GM23338 (cell line): Measurements from ENCODE around the gene MKLN1. TPM values are rescaled to one million over a fixed set of nuclear protein-coding genes. Genes with fewer than 3 reads are reported as not detected.

Source experiments
- ATAC-seq: fragments of 200-7000 bp; cut with Tn5 transposase; 3 replicates; pipeline ENCODE4 v1.9.1; 2020
- DNase-seq: peaks from one replicate; pipeline ENCODE4 v3.0.0-alpha.2; 2015; ENCODE audit warnings: low spot score
- H2AFZ ChIP-seq: fragments of 200-600 bp; sonication (generic); 2 replicates; pipeline ENCODE4 v1.8.0; 2016; ENCODE audit warnings: antibody characterized with exemption, mild to moderate bottlenecking, moderate library complexity
- H3F3A ChIP-seq: fragments of 200-600 bp; sonication (generic); replicated peaks from 2 replicates; pipeline ENCODE4 v1.8.0; 2017; ENCODE audit warnings: antibody characterized with exemption, mixed run types, low read depth
- H3K27ac ChIP-seq: fragments of 200-600 bp; sonication (generic); 2 replicates; pipeline ENCODE4 v1.6.1; 2016; ENCODE audit warnings: low read depth
- H3K27me3 ChIP-seq: fragments of 200-600 bp; sonication (generic); 2 replicates; pipeline ENCODE4 v1.8.0; 2016; ENCODE audit warnings: mild to moderate bottlenecking, mixed run types, moderate library complexity; ENCODE audit not compliant: insufficient read depth
- H3K36me3 ChIP-seq: fragments of 200-600 bp; sonication (generic); 2 replicates; pipeline ENCODE4 v1.8.0; 2016; ENCODE audit warnings: mild to moderate bottlenecking; ENCODE audit not compliant: insufficient read depth
- H3K4me1 ChIP-seq: fragments of 200-600 bp; sonication (generic); 2 replicates; pipeline ENCODE4 v1.8.0; 2016; ENCODE audit warnings: mild to moderate bottlenecking, moderate library complexity; ENCODE audit not compliant: insufficient read depth
- H3K4me2 ChIP-seq: fragments of 200-600 bp; sonication (generic); 2 replicates; pipeline ENCODE4 v1.7.1; 2017; ENCODE audit warnings: mixed run types
- H3K4me3 ChIP-seq: fragments of 200-600 bp; sonication (generic); 2 replicates; pipeline ENCODE4 v1.6.1; 2016; ENCODE audit warnings: mixed run types
- H3K79me2 ChIP-seq: fragments of 200-600 bp; sonication (generic); replicated peaks from 2 replicates; pipeline ENCODE4 v1.8.0; 2017; ENCODE audit warnings: mild to moderate bottlenecking; ENCODE audit not compliant: insufficient read depth
- H3K9me2 ChIP-seq: fragments of 200-600 bp; sonication (generic); 2 replicates; pipeline ENCODE4 v1.8.0; 2017; ENCODE audit not compliant: insufficient read depth
- H4K20me1 ChIP-seq: fragments of 200-600 bp; sonication (generic); replicated peaks from 2 replicates; pipeline ENCODE4 v1.8.0; 2017; ENCODE audit warnings: mild to moderate bottlenecking; ENCODE audit not compliant: insufficient read depth
- H3K27ac Mint-ChIP-seq: 2 replicates; pipeline ENCODE4 v1.8.0; 2020; ENCODE audit warnings: inconsistent platforms, mild to moderate bottlenecking, moderate library complexity, mixed read lengths
- H3K27me3 Mint-ChIP-seq: 3 replicates; pipeline ENCODE4 v1.8.0; 2022; ENCODE audit warnings: low read depth, mild to moderate bottlenecking, moderate library complexity, mixed read lengths, inconsistent platforms; ENCODE audit not compliant: insufficient read depth, poor library complexity
- H3K36me3 Mint-ChIP-seq: 3 replicates; pipeline ENCODE4 v1.8.0; 2021; ENCODE audit warnings: low read depth, mild to moderate bottlenecking, inconsistent platforms, moderate library complexity, mixed read lengths
- H3K4me1 Mint-ChIP-seq: 3 replicates; pipeline ENCODE4 v1.8.0; 2020; ENCODE audit warnings: mild to moderate bottlenecking, inconsistent platforms, mixed read lengths
- H3K4me3 Mint-ChIP-seq: 3 replicates; pipeline ENCODE4 v1.8.0; 2021; ENCODE audit warnings: moderate library complexity, mild to moderate bottlenecking, inconsistent platforms, mixed read lengths
- H3K9me3 Mint-ChIP-seq: 3 replicates; pipeline ENCODE4 v1.8.0; 2020; ENCODE audit warnings: moderate library complexity, mild to moderate bottlenecking, inconsistent platforms, mixed read lengths
- CREB1 ChIP-seq: fragments of 250-450 bp; sonication (Bioruptor Pico); IDR thresholded peaks from 2 replicates; pipeline ENCODE4 v1.5.0; 2020; ENCODE audit warnings: low read depth, mild to moderate bottlenecking, moderate library complexity
- EZH2phosphoT487 ChIP-seq: fragments of 200-600 bp; sonication (generic); IDR thresholded peaks from one replicate; pipeline ENCODE4 v1.8.1; 2018; ENCODE audit warnings: antibody characterized with exemption; ENCODE audit not compliant: unreplicated experiment
- JUNB ChIP-seq: IDR thresholded peaks from one replicate; pipeline ENCODE4 v1.6.1; 2016; ENCODE audit warnings: antibody characterized with exemption; ENCODE audit not compliant: unreplicated experiment
- NANOG ChIP-seq: IDR thresholded peaks from 2 replicates; pipeline ENCODE4 v1.6.1; 2016; ENCODE audit warnings: antibody characterized with exemption, borderline replicate concordance
- POLR2AphosphoS5 ChIP-seq: IDR thresholded peaks from 2 replicates; pipeline ENCODE4 v1.6.1; 2016; ENCODE audit warnings: antibody characterized with exemption, low read depth
- STAT1 ChIP-seq: IDR thresholded peaks from one replicate; pipeline ENCODE4 v1.6.1; 2016; ENCODE audit warnings: antibody characterized with exemption; ENCODE audit not compliant: unreplicated experiment
- ZNF114 ChIP-seq: fragments of 250-450 bp; sonication (Bioruptor Pico); IDR thresholded peaks from 2 replicates; pipeline ENCODE4 v1.5.0; 2020; ENCODE audit warnings: mild to moderate bottlenecking, moderate library complexity
- ZNF331 ChIP-seq: fragments of 250-450 bp; sonication (Bioruptor Pico); IDR thresholded peaks from 2 replicates; pipeline ENCODE4 v1.5.0; 2020; ENCODE audit warnings: low read depth, mild to moderate bottlenecking, moderate library complexity
- polyA plus RNA-seq: library from polyadenylated mRNA; unstranded; fragments of >200 nt; fragmentation: Nextera tagmentation; extraction: Ambion mirVana; gene quantifications from 2 replicates; pipeline ENCODE4 v1.2.1, GENCODE V29; 2016
- total RNA-seq: library from RNA; depleted of rRNA; stranded (reverse); fragments of >200 nt; shearing (Covaris generic); gene quantifications from 2 replicates; pipeline ENCODE4 v1.2.3, GENCODE V29; 2014
- TF ChIP-seq, protein P1 (sequence below): IDR thresholded peaks from one replicate; pipeline ENCODE4 v1.6.1; 2018; ENCODE audit warnings: antibody characterized with exemption; ENCODE audit not compliant: unreplicated experiment
- TF ChIP-seq, protein P2 (sequence below): fragments of 250-450 bp; sonication (Bioruptor Pico); IDR thresholded peaks from 2 replicates; pipeline ENCODE4 v1.5.0; 2020; ENCODE audit warnings: mild to moderate bottlenecking, moderate library complexity

Gene MKLN1
- total and polyA plus RNA-seq, 2 experiments from 2014 or later = 25.3 to 46.5 TPM

DNA sequence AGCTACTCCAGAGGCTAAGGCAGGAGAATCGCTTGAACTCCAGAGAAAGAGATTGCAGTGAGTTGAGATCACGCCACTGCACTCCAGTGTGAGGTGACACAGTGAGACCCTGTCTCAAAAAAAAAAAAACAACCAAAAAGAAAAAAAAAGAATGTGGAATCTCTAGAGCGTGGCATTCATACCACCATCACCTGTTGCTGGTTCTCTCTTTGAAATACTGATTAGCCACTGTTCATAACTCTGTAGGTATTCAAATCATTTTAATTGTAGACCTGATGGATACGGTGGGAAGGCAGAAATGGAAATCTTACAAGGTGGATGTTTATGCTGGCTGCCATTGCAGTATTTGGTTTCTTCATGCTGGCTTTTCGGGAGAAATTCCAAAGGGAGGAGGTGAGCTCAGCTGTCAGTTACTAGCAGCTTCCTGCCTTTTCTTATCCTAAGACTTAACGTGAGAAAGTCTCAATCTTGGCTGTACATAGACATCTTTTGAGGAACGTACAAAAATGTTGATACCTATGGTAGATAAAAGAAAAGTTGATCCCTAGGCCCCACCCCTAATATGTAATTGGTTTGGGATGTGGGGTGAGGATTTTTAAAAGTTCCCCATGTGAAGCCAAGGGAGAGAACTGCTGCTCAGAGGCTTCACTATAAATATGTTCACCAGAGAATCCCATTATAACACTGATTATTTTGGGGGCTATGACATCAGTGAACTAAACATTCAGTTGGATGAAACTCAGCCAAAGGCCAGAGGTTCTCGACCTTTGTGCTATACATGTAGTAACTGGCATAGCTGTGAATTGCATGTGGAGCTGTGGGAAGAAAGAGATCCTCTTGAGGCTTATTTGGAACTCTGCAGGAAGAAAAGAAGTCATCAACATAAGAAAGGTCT is 26.9 kb upstream of the MKLN1 start (continued):
- TF ChIP-seq, protein P1, sequence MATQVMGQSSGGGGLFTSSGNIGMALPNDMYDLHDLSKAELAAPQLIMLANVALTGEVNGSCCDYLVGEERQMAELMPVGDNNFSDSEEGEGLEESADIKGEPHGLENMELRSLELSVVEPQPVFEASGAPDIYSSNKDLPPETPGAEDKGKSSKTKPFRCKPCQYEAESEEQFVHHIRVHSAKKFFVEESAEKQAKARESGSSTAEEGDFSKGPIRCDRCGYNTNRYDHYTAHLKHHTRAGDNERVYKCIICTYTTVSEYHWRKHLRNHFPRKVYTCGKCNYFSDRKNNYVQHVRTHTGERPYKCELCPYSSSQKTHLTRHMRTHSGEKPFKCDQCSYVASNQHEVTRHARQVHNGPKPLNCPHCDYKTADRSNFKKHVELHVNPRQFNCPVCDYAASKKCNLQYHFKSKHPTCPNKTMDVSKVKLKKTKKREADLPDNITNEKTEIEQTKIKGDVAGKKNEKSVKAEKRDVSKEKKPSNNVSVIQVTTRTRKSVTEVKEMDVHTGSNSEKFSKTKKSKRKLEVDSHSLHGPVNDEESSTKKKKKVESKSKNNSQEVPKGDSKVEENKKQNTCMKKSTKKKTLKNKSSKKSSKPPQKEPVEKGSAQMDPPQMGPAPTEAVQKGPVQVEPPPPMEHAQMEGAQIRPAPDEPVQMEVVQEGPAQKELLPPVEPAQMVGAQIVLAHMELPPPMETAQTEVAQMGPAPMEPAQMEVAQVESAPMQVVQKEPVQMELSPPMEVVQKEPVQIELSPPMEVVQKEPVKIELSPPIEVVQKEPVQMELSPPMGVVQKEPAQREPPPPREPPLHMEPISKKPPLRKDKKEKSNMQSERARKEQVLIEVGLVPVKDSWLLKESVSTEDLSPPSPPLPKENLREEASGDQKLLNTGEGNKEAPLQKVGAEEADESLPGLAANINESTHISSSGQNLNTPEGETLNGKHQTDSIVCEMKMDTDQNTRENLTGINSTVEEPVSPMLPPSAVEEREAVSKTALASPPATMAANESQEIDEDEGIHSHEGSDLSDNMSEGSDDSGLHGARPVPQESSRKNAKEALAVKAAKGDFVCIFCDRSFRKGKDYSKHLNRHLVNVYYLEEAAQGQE = no peak
- TF ChIP-seq NANOG = no peak
- TF ChIP-seq POLR2AphosphoS5 = no peak
- no peak for TF ChIP-seq JUNB
- no peak for TF ChIP-seq EZH2phosphoT487
- no peak for TF ChIP-seq ZNF331
- TF ChIP-seq STAT1 = no peak
- TF ChIP-seq ZNF114 (CRISPR knock-in tag) = no peak

DNA sequence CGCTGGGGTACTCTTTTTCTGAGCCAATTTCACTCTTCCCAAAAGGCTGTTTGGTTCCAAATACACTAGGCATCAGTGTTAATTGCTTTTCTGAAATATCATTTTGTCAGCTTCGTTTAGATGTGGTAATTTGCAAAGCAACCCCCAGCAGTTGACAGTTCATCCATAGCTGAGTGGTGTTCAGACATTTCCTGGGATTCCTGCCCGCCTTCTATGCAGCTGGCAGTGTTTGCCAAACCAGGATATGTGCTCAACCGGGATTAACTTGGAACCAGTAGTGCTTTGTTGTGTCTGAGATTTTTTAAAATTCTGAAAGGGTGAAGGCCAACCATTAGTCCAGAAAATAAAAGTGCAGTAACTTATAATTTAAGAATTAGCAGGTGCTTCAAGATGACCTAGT is 25.2 kb upstream of the MKLN1 start:
- no peak overlapping the region for H3K4me3 Mint-ChIP-seq
- H3K27ac ChIP-seq = no peak overlapping the region
- H3K79me2 ChIP-seq = no peaks in the 10 kb centered on the region
- no peak for TF ChIP-seq ZNF331
- TF ChIP-seq JUNB = no peak
- TF ChIP-seq, protein P2, sequence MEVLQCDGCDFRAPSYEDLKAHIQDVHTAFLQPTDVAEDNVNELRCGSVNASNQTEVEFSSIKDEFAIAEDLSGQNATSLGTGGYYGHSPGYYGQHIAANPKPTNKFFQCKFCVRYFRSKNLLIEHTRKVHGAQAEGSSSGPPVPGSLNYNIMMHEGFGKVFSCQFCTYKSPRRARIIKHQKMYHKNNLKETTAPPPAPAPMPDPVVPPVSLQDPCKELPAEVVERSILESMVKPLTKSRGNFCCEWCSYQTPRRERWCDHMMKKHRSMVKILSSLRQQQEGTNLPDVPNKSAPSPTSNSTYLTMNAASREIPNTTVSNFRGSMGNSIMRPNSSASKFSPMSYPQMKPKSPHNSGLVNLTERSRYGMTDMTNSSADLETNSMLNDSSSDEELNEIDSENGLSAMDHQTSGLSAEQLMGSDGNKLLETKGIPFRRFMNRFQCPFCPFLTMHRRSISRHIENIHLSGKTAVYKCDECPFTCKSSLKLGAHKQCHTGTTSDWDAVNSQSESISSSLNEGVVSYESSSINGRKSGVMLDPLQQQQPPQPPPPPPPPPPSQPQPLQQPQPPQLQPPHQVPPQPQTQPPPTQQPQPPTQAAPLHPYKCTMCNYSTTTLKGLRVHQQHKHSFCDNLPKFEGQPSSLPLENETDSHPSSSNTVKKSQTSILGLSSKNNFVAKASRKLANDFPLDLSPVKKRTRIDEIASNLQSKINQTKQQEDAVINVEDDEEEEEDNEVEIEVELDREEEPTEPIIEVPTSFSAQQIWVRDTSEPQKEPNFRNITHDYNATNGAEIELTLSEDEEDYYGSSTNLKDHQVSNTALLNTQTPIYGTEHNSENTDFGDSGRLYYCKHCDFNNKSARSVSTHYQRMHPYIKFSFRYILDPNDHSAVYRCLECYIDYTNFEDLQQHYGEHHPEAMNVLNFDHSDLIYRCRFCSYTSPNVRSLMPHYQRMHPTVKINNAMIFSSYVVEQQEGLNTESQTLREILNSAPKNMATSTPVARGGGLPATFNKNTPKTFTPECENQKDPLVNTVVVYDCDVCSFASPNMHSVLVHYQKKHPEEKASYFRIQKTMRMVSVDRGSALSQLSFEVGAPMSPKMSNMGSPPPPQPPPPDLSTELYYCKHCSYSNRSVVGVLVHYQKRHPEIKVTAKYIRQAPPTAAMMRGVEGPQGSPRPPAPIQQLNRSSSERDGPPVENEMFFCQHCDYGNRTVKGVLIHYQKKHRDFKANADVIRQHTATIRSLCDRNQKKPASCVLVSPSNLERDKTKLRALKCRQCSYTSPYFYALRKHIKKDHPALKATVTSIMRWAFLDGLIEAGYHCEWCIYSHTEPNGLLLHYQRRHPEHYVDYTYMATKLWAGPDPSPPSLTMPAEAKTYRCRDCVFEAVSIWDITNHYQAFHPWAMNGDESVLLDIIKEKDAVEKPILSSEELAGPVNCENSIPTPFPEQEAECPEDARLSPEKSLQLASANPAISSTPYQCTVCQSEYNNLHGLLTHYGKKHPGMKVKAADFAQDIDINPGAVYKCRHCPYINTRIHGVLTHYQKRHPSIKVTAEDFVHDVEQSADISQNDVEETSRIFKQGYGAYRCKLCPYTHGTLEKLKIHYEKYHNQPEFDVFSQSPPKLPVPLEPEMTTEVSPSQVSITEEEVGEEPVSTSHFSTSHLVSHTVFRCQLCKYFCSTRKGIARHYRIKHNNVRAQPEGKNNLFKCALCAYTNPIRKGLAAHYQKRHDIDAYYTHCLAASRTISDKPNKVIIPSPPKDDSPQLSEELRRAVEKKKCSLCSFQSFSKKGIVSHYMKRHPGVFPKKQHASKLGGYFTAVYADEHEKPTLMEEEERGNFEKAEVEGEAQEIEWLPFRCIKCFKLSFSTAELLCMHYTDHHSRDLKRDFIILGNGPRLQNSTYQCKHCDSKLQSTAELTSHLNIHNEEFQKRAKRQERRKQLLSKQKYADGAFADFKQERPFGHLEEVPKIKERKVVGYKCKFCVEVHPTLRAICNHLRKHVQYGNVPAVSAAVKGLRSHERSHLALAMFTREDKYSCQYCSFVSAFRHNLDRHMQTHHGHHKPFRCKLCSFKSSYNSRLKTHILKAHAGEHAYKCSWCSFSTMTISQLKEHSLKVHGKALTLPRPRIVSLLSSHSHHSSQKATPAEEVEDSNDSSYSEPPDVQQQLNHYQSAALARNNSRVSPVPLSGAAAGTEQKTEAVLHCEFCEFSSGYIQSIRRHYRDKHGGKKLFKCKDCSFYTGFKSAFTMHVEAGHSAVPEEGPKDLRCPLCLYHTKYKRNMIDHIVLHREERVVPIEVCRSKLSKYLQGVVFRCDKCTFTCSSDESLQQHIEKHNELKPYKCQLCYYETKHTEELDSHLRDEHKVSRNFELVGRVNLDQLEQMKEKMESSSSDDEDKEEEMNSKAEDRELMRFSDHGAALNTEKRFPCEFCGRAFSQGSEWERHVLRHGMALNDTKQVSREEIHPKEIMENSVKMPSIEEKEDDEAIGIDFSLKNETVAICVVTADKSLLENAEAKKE (CRISPR knock-in tag) = no peak
- TF ChIP-seq POLR2AphosphoS5 = no peak
- TF ChIP-seq CREB1 (CRISPR knock-in tag) = no peak
- TF ChIP-seq, protein P1 = no peak
- no peak for TF ChIP-seq STAT1

More for the DNA sequence above, 25.2 kb upstream of the MKLN1 start:
- Mint-ChIP-seq H3K27me3 (peaks cover 3% of the 10 kb centered on the region), H3K4me1 (peaks cover 35% of the 10 kb centered on the region), H3K36me3 (peaks cover 15% of the 10 kb centered on the region), H3K9me3 (peaks cover 17% of the 10 kb centered on the region), H3K27ac (no peak overlapping the region)
- H3K4me1 ChIP-seq = peaks cover 26% of the 10 kb centered on the region
- H3K4me3 ChIP-seq = no peak overlapping the region
- no peaks in the 10 kb centered on the region for H3K9me2 ChIP-seq
- H3F3A ChIP-seq = no peaks in the 10 kb centered on the region
- no peak overlapping the region for H3K4me2 ChIP-seq
- no peaks in the 10 kb centered on the region for H3K27me3 ChIP-seq
- no peaks in the 10 kb centered on the region for H3K36me3 ChIP-seq
- no peak overlapping the region for H2AFZ ChIP-seq
- H4K20me1 ChIP-seq = no peaks in the 10 kb centered on the region
- DNase-seq = no peak
- ATAC-seq = no peak
